Measurements from ENCODE around the gene TMEM121.
"Not testable (repeated sequence)": the region's sequence is repeated elsewhere in the genome, so short reads cannot be mapped to it uniquely, and the experiment has no call there.

TMEM121 gene

DNA sequence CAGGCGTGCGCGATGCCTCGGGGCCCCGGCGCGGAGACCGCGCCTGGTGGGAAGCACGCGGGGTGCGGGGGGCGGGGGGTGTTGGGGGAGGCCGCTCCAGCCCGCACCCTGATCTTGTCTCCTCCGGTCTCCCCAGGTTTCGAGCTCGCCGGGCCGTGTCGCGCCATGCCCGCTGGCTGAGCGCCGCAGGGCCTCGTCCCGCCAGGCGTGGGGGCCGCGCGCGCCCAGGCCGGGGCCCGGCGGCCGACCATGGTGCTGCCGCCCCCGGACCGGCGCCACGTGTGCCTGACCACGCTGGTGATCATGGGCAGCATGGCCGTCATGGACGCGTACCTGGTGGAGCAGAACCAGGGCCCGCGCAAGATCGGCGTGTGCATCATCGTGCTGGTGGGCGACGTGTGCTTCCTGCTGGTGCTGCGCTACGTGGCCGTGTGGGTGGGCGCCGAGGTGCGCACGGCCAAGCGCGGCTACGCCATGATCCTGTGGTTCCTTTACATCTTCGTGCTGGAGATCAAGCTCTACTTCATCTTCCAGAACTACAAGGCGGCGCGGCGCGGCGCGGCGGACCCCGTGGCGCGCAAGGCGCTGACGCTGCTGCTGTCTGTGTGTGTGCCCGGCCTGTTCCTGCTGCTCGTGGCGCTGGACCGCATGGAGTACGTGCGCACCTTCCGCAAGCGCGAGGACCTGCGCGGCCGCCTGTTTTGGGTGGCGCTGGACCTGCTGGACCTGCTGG, 2.4 kb downstream of the TMEM121 start:
- DNase-seq, result no peak

DNA sequence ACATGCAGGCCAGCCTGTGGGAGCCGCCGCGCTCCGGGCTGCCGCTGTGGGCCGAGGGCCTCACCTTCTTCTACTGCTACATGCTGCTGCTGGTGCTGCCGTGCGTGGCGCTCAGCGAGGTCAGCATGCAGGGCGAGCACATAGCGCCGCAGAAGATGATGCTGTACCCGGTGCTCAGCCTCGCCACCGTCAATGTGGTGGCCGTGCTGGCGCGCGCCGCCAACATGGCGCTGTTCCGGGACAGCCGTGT, 2.9 kb downstream of the TMEM121 start:
- no peak for DNase-seq

- no peak for DNase-seq
Observed at GRCh38 chr14:105529569-105530284, 3.3 kb downstream of the TMEM121 start.

- no peak for DNase-seq
Observed at GRCh38 chr14:105530285-105531087, 4.1 kb downstream of the TMEM121 start.

- DNase-seq, result no peak
Observed at GRCh38 chr14:105531088-105531893, 4.9 kb downstream of the TMEM121 start.

DNA sequence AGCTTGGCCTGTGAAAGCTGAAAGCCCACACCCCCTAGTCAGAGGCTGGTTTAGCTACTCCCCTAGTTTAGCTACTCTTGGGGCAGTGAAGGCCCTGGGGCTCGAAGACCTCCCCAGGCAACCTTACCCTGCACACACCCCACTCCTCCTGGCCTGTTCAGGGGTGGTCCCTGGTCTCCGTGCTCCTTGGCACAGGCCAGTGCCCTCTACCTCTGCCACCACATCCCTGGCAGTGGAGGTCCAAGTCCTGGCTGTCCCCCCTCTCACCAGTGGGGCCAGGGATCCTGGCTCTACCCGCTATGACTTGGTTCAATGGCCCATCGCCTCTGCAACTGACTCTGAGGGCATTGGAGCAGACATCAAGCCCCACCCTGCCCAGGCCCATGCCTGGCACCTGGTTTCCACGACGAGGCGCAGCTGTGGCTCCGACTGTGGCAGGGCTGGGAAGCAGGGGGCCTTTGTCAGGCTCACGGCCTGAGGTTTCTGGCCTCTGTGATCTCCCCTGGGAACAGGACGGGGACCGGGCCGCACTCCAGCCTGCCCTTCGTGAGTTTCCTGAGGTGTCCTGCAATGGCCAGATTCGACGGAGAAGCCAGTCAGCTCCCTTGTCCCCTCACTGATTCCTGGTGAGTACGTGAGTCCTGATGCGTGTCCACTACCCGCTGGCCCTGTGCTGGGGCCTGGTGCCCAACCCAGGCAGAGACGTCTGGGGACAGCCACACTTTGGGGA, 5.7 kb downstream of the TMEM121 start:
- no peak for DNase-seq

DNA sequence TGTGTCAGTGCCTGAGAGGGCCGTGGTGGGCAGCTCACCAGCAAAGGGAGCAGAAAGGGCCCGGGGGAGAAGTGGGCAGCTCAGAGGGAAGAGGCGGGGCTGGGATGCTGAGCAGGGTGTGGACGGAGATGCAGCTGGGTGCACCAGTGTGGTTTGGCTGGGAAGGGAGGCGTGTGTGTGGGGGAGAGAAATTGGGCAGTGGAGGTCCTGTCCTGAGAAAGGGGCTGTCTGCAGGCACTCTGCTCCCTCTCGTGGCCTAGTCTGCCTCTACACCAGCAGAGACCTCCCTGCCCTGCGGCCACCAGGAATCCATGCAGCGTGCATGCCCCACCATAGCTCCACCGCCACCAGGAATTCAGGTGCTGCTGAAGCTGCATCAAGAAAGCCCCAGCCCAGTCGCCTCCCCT, 6.4 kb downstream of the TMEM121 start:
- DNase-seq, result no peak

DNA sequence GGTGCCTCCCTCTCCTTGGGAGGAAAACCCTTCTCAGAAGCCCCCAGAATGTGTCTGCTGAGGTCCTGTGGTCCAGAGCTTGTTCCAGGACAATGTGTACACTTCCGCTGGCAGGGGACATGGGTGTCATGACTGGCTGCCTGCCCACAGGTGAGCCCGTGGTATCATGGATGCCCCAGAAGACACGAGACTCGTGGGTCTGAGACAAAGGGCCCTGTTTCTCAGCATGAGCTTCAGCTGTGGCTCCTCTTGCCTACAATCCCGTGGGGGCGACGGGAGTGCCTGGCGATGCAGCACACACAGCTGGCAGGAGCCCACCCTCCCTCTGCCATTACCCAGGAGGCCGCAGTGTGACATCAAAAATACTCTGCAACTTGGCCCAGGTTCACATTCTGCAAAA, 7.0 kb downstream of the TMEM121 start:
- no peak for DNase-seq

- DNase-seq, result no peak
Observed at GRCh38 chr14:105533811-105534498, 7.6 kb downstream of the TMEM121 start.

DNA sequence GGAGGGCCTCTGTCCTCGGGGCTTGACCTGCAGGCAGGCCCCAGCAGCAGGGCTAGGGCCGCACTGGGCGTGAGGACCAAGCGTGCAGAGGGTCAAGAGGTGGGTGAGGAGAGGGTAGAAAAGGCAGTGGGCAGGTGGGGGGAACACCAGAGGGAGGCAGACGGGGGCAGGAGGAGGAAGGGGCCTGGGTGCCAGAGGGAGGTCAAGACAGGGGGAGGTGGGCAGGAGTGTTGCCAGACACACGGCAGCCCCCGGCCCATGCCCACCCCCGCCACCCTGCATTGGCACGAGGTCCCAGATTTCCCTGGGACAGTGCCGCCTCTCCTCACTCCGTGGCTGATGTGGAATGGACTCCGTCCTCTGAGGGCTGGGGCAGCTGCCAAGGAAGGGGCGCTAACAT, 8.2 kb downstream of the TMEM121 start:
- DNase-seq, result no peak

DNA sequence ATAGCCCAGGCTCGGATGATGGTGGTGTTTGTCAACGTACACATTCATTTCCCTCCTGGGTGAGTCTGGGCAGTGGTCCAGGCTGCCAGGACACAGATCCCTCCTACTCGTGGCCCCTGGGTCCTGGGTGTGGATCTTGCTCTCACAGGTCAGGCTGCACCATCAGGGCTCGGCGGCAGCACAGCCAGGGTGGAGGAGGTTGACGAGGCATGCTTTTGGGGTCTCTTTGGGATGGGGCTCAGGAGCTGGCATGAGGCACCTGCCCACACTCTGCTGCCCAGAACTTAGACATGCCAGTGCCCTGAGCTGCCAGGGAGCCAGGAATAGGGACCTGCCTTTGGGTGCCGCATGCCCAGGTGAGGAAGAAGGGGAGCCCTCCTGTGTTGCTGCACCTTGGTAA, 9.7 kb downstream of the TMEM121 start:
- DNase-seq, result no peak

GRCh38 chr14:105536691-105537579, 10.6 kb downstream of the TMEM121 start:
- no peak for DNase-seq

DNA sequence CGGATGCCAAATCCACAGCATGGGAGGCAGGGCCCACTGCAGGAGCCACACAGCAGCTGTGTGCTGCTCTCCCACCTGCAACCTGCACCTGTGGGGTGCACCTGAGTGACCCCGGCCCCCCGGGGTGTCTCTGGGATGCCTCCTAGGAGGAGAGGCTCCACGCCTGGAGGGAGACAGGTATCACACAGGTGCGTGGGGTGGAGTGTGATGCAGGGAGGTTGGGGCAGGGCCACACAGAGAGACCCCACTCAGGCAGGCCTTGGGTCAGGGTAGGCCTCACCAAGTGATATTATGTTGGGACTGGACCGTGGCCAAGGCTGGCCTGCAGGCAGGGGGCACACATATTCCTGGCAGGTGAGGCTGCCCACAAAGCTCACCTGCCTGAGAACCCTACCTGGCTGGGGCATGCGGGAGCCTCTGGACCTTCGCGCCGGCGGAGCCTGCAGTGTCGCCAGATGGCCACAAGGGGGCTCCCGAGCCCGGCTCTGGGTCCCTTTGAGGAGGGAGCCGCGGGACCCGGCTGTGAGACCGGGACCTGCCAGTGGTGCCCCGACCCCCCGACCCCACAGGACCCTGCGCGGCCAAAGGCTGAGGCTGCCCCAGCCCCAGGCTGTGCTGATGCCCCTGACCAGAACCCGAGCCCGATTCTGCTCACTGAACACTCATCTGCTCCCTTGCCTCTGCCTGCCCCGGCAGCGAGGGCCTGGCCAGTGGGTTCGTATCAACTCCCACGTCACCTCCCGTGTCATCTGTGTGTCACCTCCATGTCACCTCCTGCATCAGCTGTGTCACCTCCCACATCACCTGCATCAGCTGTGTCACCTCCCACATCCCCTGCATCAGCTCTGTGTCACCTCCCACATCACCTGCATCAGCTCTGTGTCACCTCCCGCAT, 11.4 kb downstream of the TMEM121 start:
- DNase-seq, result no peak

DNA sequence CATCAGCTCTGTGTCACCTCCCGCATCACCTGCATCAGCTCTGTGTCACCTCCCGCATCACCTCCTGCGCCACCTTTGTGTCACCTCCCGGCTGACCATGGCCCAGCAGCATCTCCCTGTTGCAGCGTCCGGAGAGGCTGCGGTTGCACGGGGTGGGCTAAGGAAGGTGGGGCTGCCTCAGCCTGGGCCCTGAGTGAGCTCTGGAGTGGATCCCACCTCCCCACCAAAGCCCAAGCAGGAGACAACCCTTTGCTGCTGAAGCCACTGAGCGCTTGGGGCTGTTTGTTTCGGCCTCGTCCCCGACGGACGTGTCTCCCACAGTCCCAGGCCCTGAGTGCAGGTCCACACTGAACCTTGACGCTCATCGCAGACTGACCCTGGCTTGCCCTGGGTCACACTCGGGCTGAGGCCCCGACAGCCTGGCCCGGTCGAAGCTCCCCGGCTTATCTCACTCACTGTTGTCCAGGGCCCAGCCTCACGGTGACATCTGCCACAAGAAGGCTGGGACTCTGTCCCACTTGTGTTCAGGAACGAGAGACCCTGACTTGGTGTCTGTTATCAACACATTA, 12.2 kb downstream of the TMEM121 start:
- DNase-seq, result no peak

DNA sequence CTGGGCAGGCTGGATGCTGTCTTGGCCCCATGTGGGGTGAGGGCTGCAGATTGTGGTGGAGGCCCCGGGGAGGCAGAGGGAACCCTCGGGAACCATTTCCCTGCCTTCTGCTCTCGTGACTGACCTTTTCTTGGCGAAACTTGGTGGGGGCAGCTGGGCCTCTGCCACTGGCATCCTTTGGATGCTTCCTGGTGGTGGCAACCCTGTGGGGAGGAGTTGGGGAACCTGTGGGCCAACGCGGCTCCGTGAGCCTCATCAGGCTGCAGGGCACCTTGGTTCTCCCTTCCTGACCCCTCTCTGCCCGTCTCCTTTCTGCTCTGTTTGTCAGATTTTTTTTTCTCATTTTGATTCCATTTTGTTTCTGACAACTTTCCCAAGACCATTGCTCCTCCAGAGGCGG, 14.4 kb downstream of the TMEM121 start:
- DNase-seq, result no peak

DNA sequence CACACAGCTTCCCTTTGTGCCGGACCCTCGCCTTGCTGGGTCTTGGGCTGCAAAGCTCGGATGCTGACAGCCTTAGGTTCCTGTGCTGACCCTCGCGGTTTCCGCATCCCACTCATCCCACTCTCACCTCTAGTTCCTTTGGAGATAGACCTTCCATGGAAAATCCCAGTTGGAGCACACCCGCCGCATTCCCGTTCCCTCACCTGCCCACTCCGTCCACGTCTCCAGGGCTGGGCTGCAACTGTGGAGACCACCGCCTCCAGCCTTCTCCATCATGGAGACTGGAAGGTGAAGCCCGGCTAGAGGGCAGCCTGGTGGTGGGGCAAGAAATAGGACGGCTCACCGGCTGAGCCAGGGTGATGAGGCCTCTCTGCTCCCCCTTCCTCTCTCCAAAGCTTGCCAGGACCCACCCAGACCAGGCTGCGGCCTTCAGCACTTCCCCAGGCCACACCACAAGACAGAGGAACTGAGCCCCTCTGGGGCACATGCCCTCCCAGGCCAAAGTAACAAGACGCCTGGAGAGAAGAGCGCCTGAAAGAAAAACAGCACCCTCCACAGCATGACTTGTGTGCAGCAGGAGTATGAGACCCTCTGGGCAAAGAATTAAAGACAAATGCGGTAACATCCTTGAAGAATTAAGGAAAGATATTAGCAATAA, 15.0 kb downstream of the TMEM121 start:
- DNase-seq, result no peak

DNA sequence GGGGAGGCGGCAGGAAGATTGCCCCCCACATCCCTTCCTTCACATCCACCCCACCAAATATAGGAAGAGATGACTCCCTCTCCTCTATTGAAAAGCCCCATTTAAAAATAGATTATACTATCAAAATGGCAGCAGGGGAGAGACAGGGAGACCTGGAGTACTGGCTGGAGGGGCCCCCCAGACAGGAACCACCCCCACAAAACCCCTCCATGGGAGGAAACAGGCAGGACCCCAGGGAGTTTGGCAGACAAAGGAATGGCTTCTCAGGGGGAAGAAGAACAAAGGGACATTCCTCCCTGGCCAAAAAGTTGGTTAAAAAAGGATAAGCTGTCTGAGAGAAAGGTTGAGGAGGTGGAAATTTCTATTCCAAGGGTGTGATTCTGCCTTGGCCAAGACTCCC, 19.3 kb downstream of the TMEM121 start:
- DNase-seq, result not testable (repeated sequence)

DNA sequence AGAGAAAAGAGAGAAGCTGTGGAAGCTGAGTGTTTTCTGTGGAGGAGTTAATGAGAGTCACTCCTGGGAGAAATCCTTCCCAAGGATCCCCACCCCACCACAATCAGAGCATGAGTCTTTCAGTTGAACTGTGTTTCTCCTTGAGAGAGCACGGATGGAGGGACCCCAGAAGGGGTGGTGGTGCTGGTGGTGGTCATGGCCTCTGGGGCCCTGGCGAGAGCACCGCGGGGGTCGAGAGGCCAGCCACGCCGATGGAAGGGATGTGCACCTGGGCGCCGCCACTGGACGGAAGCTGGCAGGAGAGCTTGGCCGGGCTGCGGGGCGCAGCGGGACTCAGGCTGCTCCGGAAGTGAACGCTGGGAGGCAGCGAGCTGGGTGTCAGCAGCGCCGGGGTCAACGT, 20.0 kb downstream of the TMEM121 start:
- not testable (repeated sequence) for DNase-seq

DNA sequence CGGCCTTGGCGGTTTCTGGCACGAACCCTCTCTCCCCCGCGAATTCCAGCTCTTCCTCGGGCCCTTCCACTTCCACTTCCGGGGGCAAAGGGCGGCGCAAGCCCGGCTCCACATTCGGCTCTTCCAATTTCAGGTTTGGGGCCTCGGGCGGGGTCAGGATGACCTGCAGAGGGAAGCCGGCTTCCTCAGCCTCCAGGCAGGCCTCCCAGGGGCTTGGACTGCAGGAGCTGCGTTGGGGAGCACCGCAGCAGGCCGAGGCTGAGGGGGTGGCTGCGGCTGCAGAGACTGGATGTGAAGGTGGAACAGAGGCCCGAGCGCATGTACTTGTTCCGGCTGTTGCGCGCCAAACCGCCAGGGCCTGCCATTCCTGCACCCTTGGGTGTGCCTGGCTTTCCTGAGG, 20.7 kb downstream of the TMEM121 start:
- not testable (repeated sequence) for DNase-seq

Measured in NCI-H187 (cell line).